Measurements from ENCODE around the gene PPP2R1B. TPM values are rescaled to one million over a fixed set of nuclear protein-coding genes. Genes with fewer than 3 reads are reported as not detected.
"Not testable (repeated sequence)": the region's sequence is repeated elsewhere in the genome, so short reads cannot be mapped to it uniquely, and the experiment has no call there.

The PPP2R1B gene
- total RNA-seq, 1 donor from 2014 or later, result 239 TPM

DNA sequence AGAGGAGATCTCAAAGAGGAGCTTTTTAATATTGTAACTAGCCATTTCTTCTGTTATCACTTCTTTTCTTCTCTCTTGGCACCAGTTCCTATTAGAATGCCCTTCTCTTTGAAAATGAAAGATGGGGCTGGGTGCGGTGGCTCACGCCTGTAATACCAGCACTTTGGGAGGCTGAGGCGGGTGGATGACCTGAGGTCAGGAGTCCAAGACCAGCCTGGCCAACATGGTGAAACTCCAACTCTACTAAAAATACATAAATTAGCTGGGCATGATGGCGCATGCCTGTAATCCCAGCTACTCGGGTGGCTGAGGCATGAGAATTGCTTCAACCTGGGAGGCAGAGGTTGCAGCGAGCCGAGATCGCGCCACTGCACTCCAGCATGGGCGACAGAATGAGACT is 18.1 kb upstream of the PPP2R1B start:
- not testable (repeated sequence) for DNase-seq (ENCODE audit: low spot score)

DNA sequence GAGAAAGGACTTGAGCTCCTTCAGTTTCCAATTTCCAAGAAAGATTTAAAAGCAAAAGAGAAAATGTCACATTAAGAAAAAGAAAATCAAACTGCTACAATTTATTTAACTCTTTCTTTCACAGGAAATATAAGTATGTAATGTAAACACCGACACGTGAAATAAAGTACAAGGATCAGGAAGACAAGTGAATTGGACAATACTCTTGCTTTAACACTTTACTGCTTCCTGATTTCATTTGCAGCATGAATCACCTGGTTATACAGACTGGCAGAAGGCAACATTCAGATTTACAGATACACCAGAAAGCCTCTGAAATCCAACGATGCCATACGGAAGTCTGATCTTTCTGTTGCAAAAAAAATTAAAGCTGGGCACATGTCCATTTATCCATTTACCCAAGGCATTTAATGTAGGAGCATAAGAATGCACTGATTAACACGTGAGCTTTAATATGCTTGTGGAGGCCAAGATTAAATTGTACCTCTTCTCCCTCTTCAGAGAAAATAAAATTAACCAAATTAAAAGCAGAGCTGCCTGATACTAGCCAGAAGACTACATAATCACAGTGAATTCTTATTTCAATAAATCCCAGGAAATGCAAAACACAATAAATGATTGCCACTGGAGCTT is 16.0 kb upstream of the PPP2R1B start:
- no peak for DNase-seq (ENCODE audit: low spot score)

DNA sequence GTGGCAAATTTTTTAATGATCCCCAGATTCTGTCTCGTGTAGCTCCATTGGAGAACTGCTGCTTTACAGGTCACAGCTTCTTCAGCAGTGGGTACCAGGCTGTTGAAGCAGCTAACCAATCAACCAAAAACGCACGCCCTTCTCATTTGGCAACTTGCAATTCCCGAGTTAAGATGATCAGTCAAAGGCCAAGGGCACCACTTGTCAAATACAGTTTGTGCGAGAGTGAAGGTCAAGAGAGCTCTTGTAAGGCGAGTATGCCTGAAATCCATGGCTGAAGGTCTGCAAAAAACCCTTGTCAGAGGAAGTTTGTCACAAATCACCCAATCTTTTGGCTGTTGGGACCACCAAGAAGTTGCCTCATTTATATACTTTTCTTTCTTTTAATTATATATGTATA is 12.9 kb upstream of the PPP2R1B start:
- no peak for DNase-seq (ENCODE audit: low spot score)

DNA sequence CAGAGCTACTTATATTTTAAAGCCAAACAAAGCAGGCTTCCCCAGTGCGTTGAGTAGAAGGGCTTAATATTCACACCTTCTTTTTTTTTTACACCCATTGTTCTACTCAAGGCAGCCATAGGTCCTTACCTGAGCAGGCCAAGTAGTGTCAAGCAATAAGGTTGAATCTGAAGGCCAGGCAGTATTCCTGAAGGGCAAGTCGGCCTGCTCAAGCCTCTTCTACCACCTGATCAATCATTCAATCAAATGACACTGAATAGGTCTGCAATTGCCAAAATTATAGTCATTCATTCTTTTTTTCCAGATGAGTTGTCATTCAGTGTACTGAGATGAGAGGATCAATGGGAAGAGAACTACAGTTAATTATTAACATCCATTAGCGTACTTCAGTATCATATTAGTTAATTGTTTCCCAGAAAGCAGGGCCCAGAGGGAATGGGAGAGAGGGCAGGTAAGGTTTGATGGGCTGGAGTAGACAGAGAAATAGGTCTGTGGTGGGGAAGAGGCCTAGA is 11.9 kb upstream of the PPP2R1B start:
- DNase-seq (ENCODE audit: low spot score), result no peak

DNA sequence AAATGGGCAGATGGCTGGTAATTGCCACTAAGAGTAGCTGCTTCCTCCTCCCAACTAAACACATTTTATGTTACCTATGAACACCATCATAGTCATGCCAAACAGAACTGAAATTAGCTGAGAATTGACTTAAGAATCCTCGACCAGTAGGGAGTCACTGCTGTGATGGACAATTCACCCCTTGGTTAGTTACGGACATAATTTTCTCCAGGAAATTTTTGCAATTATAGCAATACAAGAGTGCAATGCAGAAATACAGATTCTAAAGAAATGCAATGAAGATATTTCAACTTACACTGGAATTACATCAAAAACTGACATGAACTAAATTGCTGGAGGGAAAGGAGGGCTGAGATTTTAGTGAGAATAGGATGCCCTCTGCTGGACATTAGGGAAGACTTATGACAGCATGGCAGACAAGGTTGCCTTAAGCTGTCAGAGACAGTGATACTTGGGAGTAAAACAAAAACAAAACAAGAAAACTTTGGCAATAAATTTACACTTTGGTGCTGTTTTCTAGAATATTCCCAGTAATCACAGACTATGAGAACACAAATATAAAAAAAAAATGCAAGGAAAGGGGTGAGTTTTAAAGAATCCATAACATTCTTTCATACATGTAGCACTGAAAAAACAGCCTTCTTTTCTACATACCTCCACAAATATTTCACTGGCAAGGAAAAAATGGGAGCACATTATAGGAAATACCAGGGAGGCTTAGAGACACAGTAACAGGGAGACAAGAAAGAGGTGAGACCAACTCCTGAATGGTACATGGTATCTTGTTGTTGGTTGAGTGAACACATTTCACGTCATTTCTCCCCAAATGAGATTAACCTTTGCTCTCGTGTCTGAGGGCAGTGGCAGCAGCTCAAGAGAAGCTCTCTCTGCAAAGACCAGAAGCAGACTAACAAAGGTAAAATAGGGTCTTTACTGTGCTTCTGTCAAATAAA is 11.2 kb upstream of the PPP2R1B start:
- no peak for DNase-seq (ENCODE audit: low spot score)

DNA sequence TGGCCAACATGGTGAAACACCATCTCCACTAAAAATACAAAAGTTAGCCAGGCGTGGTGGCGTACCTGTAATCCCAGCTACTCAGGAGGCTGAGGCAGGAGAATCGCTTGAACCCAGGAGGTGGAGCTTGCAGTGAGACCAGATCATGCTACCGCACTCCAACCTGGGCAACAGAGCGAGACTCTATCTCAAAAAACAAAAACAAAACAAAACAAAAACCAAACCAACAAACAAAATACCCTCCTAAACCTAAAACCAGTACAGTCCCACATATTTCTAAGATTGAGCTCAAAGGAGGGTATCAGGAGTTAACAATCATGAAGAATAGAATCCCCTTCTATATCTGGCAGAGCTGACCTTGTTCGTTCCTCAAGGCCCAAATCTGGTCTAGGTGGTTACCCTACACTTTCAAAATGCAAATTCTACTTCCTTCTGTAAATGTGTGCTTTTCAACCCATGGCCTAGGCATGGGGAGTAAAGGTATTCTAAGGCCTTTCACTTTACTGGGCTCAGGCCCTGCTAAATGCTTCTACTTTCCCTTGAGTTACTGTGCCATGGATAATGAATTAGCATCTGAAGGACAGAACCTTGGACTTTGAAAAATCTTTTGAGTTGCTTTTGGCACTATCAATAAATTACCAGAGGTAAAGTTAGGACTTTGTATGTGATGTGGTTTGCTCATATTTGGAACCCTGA is 10.4 kb upstream of the PPP2R1B start:
- DNase-seq (ENCODE audit: low spot score), result no peak

DNA sequence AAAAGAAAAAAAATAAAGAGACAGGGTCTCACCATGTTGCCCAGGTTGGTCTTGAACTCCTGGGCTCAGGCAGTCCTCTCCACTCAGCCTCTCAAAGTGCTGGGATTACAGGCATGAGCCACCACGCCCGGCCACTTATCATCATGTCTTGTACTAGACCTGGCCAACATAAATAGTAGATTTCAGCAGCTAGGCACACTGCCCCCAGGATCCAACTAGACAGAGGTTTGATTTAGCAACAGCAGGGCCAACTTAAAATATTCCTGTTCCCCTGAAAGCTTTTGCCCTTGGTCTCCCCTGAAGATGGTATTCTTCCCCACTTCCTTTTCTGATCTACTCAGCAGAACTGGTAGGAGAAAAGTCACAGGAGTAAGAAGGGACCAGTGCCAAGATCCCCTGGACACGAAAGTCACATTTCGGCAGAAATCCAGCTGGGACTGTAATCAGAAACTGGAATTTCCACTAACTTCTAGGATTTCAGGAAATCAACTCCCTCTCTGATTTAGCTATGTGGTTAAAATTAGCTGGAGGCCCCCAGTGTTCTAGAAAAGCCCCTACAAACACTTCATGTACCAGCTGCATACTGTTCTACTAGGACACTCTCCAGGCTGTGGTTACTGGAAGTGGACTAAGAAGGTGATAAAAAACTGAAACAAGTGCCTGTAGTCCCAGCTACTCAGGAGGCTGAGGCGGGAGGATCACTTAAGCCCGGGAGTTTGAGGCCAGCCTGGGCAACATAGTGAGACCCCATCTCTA is 8.9 kb upstream of the PPP2R1B start:
- no peak for DNase-seq (ENCODE audit: low spot score)

DNA sequence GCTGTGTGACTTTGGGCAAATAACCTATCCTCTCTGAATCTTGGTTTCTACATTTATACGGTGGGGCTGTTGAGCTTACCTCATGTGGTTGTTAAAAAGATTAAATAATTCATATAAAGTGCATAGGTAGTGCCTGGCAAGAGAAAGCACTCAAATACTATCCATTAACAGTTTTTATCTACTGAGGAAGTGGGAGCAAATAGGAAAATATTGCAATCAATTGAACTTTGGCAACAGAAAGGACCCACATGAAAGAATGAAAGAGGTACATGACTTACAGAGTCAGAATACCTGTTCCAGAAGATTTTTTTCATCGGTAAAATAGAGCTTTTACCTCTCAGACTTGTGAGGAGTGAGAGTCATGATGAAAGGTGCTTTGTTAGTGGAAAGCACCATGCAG is 6.3 kb upstream of the PPP2R1B start:
- no peak for DNase-seq (ENCODE audit: low spot score)

DNA sequence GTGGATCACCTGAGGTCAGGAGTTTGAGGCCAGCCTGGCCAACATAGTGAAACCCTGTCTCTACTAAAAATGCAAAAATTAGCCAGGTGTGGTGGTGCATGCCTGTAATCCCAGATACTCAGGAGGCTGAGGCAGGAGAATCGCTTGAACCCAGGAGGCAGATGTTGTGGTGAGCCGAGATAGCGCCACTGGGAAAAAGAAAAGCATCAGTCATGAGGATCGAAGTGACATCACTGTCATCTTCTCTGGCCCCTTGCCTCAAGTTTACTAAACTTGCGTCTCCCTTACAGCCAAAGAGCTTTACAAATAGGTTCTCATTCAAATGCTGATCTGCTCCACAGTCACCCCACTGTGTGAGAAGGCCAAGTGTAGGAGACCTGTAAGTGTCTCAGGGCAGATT is 5.0 kb upstream of the PPP2R1B start:
- not testable (repeated sequence) for DNase-seq (ENCODE audit: low spot score)

DNA sequence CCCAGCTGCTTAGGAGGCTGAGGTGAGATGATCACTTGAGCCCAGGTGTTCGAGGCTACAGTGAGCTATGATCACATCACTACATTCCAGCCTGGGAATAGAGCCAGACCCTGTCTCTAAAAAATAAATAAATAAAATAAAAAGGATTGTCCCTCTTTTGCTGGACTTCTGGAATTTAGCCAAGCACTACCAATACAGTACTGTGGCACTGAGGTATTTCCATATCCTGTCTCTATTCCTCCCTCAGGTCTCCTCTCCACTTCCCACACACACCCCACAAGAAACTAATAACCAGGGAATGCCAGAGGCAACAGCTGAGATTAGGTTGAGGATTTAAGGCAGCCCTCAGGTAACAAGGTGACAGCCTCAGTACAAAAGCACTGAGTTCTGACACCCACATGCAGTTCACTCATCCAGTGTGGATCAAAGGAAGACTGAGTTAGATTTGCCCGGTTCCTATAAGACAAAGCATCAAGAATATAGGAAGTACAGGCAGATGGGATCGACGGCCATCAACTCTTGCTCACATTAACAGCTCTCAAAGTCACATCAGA is 4.5 kb upstream of the PPP2R1B start:
- no peak for DNase-seq (ENCODE audit: low spot score)

DNA sequence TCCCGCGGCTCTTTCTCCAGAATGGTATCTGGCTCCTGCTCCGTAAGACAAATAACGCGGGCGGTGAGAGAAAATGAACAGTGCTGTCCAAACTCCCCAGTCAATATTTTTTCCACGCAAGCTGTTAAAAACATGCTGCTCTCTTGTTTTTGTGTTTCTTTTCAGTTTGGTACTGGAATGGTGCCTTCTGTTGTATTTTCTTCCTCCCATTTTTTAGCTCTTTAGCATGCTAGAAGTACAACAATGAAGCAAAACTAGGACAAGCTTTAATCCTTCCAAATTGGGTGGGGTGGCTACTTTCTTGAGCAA is 599 bp upstream of the PPP2R1B start:
- no peak for DNase-seq (ENCODE audit: low spot score)

DNA sequence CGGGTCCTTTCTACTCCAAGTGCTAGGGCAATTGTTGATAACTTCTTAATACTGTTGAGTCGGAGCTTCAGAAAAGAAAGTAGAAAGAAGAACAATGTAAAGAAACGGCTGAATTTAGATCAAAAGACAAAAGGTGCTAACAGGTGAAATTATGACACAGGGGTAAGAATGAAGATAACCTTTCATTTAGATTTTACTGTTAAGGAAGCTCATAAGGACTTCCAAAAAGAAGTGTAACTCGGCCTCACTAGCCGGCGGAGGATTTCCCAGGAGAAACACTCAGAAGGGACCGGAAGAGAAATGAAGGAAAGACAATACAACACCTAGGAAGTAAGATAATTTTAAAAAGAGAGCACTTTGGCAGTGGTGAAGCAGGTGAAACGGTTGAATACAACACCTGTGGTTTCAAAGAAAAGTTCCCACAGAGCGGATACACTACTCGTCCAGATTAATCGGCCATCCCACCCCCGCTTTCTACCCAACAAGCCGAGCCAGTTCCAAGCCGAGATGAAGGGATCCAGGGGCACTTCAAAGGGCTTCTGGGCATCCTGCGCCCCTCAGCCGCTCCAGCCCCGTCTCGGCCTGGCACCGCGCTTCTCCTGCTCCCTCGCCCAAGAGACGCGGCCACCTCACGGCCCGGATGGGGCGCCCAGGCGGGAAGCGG is 737 bp downstream of the PPP2R1B start:
- DNase-seq (ENCODE audit: low spot score), result no peak

DNA sequence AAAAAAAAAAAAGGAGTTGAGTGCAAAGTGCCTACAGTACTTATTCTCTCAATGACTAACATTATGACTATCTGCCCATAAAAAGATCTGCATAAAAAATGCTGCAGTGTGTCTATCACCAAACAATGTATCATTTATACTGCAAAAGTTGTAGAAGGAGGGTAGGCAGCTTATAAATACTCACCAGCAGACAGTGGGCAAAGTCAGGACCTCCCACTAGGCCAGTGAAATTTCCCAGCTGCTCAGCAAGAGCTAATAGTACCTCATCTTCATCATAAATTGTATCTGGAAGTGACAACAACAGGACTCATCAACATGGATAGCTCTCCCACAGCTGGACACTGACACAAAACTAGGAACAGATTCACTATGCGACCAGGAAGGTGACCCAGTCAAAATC is 1.6 kb downstream of the PPP2R1B start:
- DNase-seq (ENCODE audit: low spot score), result no peak

DNA sequence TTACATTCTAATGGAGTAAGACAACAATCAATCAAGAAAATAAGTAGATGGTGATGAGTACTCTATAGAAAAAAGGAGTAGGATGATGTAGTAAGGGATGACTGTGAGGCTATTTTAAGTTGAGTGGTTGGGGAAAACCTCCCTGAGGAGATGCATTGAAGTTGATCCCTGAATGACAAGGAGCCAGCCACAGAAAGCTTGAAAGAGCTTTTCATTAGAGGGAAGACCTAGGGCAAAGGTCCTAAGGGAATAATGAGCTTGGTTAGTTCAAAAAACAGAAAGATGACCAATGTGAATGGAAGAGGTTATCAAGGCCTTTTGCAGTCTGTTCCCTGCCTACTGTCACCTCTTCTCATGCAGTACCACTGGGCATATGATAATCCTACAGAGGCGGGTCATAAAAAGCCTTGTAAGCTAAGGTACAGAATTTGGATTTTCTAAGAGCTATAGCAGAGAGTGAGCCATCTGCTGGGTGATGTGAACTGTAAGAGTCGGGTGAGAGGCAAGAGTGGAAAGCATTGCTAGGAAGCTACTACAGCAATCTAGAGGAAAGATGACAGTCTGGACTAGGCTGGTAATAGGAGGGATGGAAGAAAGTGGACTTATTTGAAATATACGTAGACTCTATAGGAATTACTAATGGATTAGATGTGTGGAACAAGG is 3.1 kb downstream of the PPP2R1B start:
- no peak for DNase-seq (ENCODE audit: low spot score)

DNA sequence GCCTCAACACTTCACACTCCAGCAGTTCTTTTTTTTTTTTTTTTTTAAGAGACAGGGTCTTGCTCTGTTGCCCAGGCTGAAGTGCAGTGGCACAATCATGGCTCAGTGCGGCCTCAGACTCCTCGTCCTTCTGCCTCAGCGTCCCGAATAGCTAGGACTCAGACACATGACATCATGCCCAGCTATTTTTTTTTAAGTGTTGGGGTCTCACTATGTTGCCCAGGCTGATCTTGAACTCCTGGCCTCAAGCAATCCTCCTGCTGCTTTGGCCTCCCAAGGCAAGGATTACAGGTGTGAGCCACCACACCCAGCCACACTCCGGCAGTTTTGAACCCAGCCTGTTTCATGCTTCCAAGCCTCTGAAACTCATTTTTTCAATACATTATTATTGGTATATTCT is 3.7 kb downstream of the PPP2R1B start:
- no peak for DNase-seq (ENCODE audit: low spot score)

DNA sequence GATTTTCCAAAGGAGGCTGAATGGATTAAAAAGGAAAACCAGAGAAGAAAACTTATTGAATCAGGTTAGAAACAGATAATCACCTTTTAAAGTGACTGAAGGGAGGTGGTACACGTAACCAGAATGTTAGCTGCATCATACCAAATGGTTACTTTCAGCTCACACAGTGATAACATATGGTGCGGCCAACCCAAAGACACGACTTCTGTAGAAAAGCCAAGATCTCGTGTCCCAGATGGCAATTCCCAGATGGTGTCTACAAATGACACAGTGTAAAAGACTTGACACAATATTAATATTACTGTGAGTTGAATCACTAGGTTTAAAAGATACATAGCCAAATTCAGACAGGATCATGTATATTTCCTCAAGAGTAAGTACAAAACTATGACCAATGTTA is 5.2 kb downstream of the PPP2R1B start:
- no peak for DNase-seq (ENCODE audit: low spot score)

DNA sequence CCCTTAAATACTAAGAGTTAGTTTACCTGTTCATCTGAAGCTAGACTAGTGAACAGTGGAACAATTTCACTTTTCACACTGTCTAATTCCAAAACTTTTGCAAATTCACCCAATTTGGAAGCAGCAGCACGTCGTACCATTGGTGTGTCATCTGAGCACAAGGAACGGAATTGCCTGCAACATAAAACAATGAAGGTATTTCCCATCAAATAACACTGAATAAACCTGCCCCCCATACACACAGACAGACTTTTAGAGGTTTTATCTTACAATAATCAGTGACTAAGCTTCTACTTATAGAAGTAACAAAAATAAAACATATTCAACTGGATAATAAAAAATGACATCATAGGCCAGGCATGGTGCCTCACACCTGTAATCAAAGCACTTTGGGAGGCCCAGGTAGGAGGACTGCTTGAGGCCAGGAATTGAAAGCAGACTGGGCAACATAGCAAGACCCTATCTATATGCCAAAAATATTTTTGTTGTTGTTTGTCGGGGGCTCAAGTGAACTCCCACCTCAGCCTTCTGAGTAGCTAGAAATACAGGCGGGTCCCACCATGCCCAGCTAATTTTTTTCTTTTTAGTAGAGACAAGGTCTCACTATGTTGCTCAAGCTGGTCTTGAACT is 6.3 kb downstream of the PPP2R1B start:
- DNase-seq (ENCODE audit: low spot score), result no peak

DNA sequence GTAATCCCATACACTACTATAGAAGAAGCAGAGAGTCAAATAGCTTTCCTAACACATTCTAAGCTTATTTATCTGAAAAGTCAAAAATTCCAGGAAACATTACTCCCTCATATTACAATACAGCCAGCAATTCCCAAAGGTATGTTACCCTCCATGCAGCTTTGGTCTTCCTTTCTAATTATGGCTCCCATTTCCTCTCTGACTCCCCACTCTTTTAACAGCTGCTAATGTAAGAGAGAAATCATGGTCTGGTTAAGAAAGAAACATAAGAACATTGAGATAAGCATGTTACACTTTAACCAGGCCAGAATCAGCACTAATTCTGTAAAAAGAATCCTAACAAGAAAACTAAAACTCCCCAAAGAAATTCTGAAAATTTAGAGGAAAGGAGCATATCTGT is 6.8 kb downstream of the PPP2R1B start:
- no peak for DNase-seq (ENCODE audit: low spot score)

DNA sequence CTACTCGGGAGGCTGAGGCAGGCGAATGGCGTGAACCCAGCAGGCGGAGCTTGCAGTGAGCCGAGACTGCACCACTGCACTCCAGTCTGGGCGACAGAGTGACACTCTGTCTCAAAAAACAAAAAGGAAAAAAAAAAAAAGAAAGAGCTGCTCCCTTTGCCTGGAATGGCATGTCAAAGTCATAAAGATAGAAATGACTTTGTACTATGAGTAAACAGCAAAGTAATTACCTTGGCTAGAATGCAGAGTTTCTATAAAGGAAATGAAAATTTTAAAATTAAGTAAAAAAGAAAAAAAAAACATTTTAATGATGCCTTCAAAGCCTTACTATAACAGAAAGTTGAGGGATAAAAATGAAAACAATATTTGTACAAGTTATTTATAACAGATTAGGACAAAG is 10.1 kb downstream of the PPP2R1B start:
- no peak for DNase-seq (ENCODE audit: low spot score)
